HG03159 (cell line): ENCODE measurements around the gene CARS1.
"Not testable (repeated sequence)": the region's sequence is repeated elsewhere in the genome, so short reads cannot be mapped to it uniquely, and the experiment has no call there.

Experiments used
- ATAC-seq: cut with Tn5 transposase; IDR thresholded peaks from one replicate; pipeline ENCODE4 v1.9.1; 2021; ENCODE audit warnings: mild to moderate bottlenecking, moderate library complexity; ENCODE audit not compliant: unreplicated experiment

Gene CARS1

GRCh38 chr11:3063876-3064275, 6.7 kb upstream of the CARS1 start:
- ATAC-seq, result not testable (repeated sequence)

- not testable (repeated sequence) for ATAC-seq
Observed at GRCh38 chr11:3063432-3063831, 6.2 kb upstream of the CARS1 start.

- no peak for ATAC-seq
Observed at GRCh38 chr11:3060436-3061025, 3.3 kb upstream of the CARS1 start.

GRCh38 chr11:3058753-3059664, 1.8 kb upstream of the CARS1 start:
- ATAC-seq, result no peak

- ATAC-seq, result no peak
Observed at GRCh38 chr11:3056296-3057068, 741 bp downstream of the CARS1 start.

GRCh38 chr11:3055891-3056290, 1.3 kb downstream of the CARS1 start:
- no peak for ATAC-seq

GRCh38 chr11:3052567-3052966, 4.7 kb downstream of the CARS1 start:
- no peak for ATAC-seq

GRCh38 chr11:3052109-3052479, 5.1 kb downstream of the CARS1 start:
- ATAC-seq, result no peak

- no peak for ATAC-seq
Observed at GRCh38 chr11:3051196-3052108, 5.8 kb downstream of the CARS1 start.

GRCh38 chr11:3050386-3051195, 6.6 kb downstream of the CARS1 start:
- ATAC-seq, result no peak

GRCh38 chr11:3049430-3050243, 7.6 kb downstream of the CARS1 start:
- ATAC-seq, result peak; percentile 85

- ATAC-seq, result no peak
Observed at GRCh38 chr11:3047637-3048036, 9.6 kb downstream of the CARS1 start.

- no peak for ATAC-seq
Observed at GRCh38 chr11:3046641-3047040, 10.6 kb downstream of the CARS1 start.

GRCh38 chr11:3046190-3046589, 11.0 kb downstream of the CARS1 start:
- ATAC-seq, result no peak

GRCh38 chr11:3044915-3045314, 12.3 kb downstream of the CARS1 start:
- ATAC-seq, result no peak

- no peak for ATAC-seq
Observed at GRCh38 chr11:3044004-3044403, 13.2 kb downstream of the CARS1 start.

GRCh38 chr11:3043315-3043871, 13.8 kb downstream of the CARS1 start:
- ATAC-seq, result no peak

GRCh38 chr11:3042496-3043314, 14.5 kb downstream of the CARS1 start:
- ATAC-seq, result no peak
